BJ (cell line): ENCODE results near the gene ASPN. TPM values are rescaled to one million over a fixed set of nuclear protein-coding genes. Genes with fewer than 3 reads are reported as not detected.

Experiments used
- CTCF ChIA-PET: fragments of 350-600 bp; formaldehyde crosslinking; extraction: SDS; loops from one replicate; lab custom pipeline; 2021; ENCODE audit warnings: antibody characterized with exemption, inconsistent platforms; lab: Yijun Ruan, JAX
- POLR2A ChIA-PET: fragments of 300-600 bp; sonication (Branson Sonifier 250); formaldehyde crosslinking; extraction: SDS; loops from one replicate; lab custom pipeline; 2021; ENCODE audit warnings: antibody characterized with exemption; lab: Charles Lee
- DNase-seq: peaks from one replicate; pipeline ENCODE4 v3.0.0-alpha.2; 2011; ENCODE audit warnings: low read depth
- H3K27me3 ChIP-seq: 2 replicates; pipeline ENCODE4 v1.6.0; 2011; ENCODE audit warnings: low read length; ENCODE audit not compliant: control insufficient read depth, insufficient read depth
- H3K36me3 ChIP-seq: 2 replicates; pipeline ENCODE4 v1.5.1; 2011; ENCODE audit warnings: low read length; ENCODE audit not compliant: control insufficient read depth, insufficient read depth
- H3K4me3 ChIP-seq: 2 replicates; pipeline ENCODE4 v1.5.1; 2011; ENCODE audit warnings: low read depth, mild to moderate bottlenecking, control low read depth, low read length
- CTCF ChIP-seq: IDR thresholded peaks from 2 replicates; pipeline ENCODE4 v1.5.1; 2011; ENCODE audit warnings: low read depth, mild to moderate bottlenecking, control low read depth, inconsistent platforms, low read length, moderate library complexity; ENCODE audit not compliant: insufficient read depth
- polyA plus RNA-seq: library from polyadenylated mRNA; depleted of rRNA; stranded (reverse); fragments of >200 nt; gene quantifications from 2 replicates; pipeline ENCODE4 v1.2.3, GENCODE V29; 2011

ASPN gene
- polyA plus RNA-seq, 1 experiment, result 3.4 TPM

GRCh38 chr9:92435263-92435662 is 47.0 kb downstream of the ASPN start:
- DNase-seq, result no peak
- no peaks in the 10 kb centered on the region for H3K36me3 ChIP-seq
- no peak for TF ChIP-seq CTCF
- ChIA-PET POLR2A (no interaction called here), CTCF (no interaction called here)
- no peaks in the 10 kb centered on the region for H3K27me3 ChIP-seq
- no peak overlapping the region for H3K4me3 ChIP-seq

GRCh38 chr9:92432972-92433548 is 49.2 kb downstream of the ASPN start:
- ChIA-PET CTCF (no interaction called here), POLR2A (no interaction called here)
- Histone ChIP-seq H3K36me3 (no peaks in the 10 kb centered on the region), H3K27me3 (no peaks in the 10 kb centered on the region), H3K4me3 (no peak overlapping the region)
- TF ChIP-seq CTCF, result no peak
- no peak for DNase-seq

- Histone ChIP-seq H3K4me3 (no peak overlapping the region), H3K36me3 (no peaks in the 10 kb centered on the region), H3K27me3 (no peaks in the 10 kb centered on the region)
- DNase-seq, result no peak
- ChIA-PET CTCF (interaction anchor here (0.6 to 1.4 kb wide), 3 partner anchors 11 to 202 kb away, joined by 3 to 4 read pairs (median 3); no protein-coding TSS in a partner anchor), POLR2A (no interaction called here)
- TF ChIP-seq CTCF, result no peak
Observed at GRCh38 chr9:92432350-92432749, 50.0 kb downstream of the ASPN start.

GRCh38 chr9:92429836-92430235 is 52.5 kb downstream of the ASPN start:
- no peak for TF ChIP-seq CTCF
- Histone ChIP-seq H3K27me3 (no peaks in the 10 kb centered on the region), H3K36me3 (no peaks in the 10 kb centered on the region), H3K4me3 (no peak overlapping the region)
- ChIA-PET POLR2A (no interaction called here), CTCF (no interaction called here)
- no peak for DNase-seq

GRCh38 chr9:92426501-92427145 is 55.7 kb downstream of the ASPN start:
- ChIA-PET POLR2A (no interaction called here), CTCF (no interaction called here)
- Histone ChIP-seq H3K27me3 (no peaks in the 10 kb centered on the region), H3K36me3 (no peaks in the 10 kb centered on the region), H3K4me3 (no peak overlapping the region)
- no peak for TF ChIP-seq CTCF
- DNase-seq, result no peak
